Endometrium (tissue), 2 donors: Measurements from ENCODE around the gene EYS.
"Not testable (repeated sequence)": the region's sequence is repeated elsewhere in the genome, so short reads cannot be mapped to it uniquely, and the experiment has no call there.

Experiments
- FAIRE-seq: peaks from 2 replicates; lab custom pipeline; 2012; peaks lifted over from hg19 to GRCh38; lab: Jason Lieb, UNC
- donor health status: control.
- donor health status: control.

The EYS gene

GRCh38 chr6:64589961-64590360, 1117.1 kb downstream of the EYS start:
- no peak for FAIRE-seq

GRCh38 chr6:64580346-64580745, 1126.7 kb downstream of the EYS start:
- no peak for FAIRE-seq

DNA sequence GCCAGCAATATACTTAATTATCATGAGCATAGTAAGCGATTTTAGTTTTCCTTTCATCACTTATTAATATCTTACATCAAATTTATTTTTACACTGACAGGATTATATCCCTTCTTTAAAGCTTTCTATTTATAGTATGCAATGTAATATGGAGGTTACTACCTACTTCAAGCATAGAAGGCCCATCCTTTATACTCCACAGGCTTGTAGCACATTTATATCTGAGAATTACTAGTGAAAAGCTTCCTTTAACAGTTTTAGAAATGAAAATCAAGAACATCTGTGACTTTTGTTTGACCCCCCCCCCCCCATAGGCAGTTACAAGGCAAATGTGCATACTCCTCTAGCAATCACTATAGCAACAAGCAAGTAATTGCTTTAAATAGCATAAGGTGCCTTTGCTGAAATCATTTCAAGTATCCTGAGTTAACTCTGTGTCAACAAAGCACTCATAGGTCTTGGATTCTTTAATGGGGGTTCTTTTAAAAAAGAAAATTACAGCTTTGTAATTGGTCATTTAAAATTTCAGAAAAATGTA, 1153.7 kb downstream of the EYS start:
- no peak for FAIRE-seq

DNA sequence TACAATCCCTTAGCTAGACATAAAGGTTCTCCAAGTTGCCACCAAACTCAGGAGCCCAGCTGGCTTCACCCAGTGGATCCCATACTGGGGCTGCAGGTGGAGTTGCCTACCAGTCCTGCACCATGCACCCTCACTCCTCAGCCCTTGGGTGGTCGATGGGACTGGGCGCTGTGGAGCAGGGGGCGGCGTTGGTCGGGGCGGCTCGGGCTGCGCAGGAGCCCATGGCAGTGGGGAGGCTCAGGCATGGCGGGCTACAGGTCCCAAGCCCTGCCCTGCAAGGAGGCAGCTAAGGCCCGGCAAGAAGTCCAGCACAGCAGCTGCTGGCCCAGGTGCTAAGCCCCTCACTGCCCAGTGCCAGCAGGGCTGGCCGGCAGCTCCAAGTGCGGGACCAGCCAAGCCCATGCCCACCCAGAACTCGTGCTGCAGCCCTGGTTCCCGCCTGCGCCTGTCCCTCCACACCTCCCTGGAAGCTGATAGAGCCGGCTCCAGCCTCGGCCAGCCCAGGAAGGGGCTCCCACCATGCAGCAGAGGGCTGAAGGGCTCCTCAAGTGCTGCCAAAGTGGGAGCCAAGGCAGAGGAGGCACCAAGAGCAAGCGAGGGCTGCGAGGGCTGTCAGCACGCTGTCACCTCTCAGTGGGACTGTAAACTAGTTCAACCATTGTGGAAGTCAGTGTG, 1159.3 kb downstream of the EYS start:
- no peak for FAIRE-seq

- no peak for FAIRE-seq
Observed at GRCh38 chr6:64539917-64540316, 1167.1 kb downstream of the EYS start.

DNA sequence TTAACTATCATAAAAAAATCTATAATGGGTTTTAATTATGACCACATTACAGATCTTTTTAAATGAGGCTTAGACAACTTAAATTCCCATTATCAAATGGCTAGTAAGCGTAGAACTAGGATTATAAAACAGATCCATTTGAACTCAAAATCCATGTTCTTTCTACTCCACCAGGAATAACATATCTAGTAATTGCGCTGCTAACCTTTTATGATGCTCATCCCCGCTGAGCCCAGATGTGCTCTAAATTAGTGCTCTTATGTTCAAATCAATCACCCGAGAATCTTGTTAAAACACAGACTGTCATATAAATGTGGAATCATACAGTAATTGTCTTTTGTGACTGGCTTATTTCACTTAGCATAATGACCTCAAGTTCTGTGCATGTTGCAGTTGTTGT, 1168.3 kb downstream of the EYS start:
- FAIRE-seq, result no peak

DNA sequence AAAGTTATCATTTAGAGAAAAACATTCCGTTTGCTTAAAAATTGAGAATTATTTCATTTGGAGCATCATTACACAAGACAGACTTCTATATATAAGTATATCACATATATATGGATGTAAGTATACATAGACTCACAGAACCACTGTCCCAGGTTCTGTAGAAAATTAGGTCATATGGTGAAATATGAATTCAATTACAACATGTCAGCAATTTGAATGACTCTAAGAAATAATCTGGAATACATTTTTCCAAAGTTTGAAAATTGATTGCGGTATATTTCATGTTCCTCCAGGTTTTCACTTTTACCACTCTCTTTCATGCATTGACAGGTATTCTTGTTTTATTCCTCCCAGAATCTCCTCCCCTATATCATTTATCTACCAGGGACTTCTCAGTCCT, 1179.1 kb downstream of the EYS start:
- no peak for FAIRE-seq

- FAIRE-seq, result no peak
Observed at GRCh38 chr6:64522859-64523258, 1184.2 kb downstream of the EYS start.

DNA sequence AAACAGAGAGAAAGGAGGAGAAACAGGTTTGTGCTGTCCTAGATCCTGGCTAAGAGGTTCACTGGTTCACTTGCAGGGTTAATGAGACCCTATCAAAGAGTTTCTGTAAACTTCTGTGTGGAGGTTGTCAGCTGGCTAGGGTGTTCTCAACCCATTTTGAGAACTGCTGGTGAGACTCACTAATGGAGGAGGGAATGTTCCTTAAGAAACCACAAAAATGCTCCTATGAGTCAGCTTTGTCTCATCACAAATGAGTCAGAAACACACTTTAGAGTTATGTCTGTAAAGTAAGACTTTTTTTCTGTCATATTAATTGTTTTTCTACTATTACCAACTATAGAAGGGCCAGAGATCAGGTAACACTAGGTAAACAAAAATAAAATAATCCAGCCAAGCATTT, 1187.0 kb downstream of the EYS start:
- no peak for FAIRE-seq

- FAIRE-seq, result no peak
Observed at GRCh38 chr6:64516393-64516792, 1190.6 kb downstream of the EYS start.

DNA sequence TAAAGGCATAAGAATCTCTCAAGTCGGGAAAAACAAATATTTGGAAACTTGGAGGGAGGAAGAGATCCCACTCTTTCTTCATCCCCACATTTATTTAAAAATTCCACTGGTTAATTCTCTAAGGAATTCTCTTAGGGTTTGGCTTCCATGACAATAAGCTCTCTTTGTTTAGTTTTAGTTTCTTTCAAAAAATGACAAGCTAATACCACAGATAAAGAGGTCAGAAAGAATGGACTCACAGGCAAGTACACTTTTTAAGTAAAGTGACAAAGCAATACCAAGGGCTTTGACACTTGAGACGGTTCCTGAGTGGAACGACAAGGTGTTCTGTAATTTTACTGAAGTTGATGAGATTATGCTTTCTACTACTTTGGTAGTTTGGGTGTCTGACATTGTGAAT, 1199.4 kb downstream of the EYS start:
- FAIRE-seq, result no peak

DNA sequence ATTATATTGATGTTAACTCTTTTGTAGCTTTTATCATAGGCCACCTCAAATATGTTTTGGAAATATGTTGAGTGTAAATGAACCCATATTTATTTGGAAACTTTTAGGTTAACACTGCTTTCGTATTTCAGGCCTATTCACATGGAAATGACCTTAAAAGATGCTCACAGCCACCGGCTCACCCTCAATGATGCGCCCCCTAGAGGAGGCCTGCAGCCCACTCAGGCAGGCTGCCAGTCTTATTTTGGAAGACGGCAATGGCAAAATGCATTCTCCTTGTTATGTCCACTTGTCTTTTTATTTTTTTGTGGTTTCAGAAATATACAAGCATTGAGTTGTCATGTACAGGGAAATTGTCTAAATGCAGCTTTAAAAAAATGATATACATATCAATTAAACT, 1201.7 kb downstream of the EYS start:
- no peak for FAIRE-seq

DNA sequence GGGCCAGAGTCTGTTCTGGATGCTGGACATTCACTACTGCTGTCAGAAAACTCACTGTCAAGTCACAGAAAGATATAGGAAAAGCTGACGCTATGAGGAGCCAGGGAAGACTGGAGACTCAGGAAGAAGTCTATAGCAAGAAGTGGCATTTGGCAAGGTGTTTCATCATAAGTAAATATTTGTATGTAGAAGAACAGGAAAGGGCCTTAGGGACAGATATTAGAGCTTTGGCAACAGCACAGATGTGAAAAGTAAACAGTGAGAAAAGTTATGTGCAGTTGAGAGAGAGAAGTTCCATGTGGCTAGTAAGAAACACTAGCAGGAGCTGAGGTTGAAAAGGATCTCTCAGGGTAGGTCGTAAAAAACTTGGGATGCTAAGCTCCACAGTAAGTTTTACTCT, 1202.5 kb downstream of the EYS start:
- no peak for FAIRE-seq

DNA sequence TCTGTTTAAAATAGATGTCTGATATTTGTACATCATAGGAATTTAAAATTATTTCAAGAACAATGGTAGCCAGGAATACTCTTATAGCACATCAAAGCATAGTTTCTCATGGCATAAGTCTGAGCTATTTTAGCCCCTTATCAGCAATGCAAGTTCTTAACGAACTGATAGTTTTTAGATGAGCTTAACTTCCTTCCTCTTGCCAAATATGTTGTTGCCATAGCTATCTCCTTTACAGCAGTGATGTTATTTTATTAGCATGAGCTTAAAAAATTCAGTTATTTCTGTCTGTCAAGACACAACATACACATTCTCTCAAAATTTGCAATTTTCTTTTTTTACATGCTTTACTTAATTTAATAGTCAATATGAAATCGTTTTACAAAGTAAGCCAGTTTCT, 1204.2 kb downstream of the EYS start:
- FAIRE-seq, result no peak

DNA sequence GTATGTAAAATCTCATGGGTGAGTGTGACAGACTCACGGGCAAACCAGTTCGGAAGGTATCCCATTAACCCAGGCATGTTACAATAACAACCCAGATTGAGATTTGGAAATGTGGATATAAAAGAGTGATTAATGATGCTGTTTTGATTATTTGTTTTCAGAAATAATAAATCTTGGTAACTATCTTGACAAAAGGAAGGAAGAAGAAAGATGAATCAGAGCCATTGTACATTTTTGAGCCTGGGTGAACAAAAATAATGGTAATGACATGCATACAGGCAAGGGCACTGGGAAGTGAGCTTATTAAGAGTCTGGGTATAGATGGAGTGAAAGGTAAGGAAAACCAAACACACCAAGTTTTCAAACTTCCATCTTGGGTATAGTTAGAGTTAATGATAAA, 1209.4 kb downstream of the EYS start:
- FAIRE-seq, result no peak

DNA sequence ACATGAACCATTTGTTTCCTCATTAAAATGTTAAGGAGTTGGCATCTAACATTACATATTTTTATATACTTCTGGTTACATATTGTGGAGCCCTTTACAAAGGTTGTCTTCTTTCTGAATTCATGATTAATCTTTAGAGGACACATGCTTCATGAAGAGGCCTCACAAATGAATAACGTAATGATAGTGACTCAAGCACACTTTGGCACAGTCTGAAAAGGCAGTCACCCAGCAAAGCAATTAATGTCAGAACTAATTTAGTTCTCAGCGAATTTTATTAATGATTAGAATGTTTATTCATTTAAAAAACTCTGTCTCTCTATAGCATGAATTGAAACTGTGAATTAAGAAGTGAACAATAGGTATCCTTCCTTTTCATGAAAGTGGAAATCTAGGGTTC, 1217.3 kb downstream of the EYS start:
- no peak for FAIRE-seq

DNA sequence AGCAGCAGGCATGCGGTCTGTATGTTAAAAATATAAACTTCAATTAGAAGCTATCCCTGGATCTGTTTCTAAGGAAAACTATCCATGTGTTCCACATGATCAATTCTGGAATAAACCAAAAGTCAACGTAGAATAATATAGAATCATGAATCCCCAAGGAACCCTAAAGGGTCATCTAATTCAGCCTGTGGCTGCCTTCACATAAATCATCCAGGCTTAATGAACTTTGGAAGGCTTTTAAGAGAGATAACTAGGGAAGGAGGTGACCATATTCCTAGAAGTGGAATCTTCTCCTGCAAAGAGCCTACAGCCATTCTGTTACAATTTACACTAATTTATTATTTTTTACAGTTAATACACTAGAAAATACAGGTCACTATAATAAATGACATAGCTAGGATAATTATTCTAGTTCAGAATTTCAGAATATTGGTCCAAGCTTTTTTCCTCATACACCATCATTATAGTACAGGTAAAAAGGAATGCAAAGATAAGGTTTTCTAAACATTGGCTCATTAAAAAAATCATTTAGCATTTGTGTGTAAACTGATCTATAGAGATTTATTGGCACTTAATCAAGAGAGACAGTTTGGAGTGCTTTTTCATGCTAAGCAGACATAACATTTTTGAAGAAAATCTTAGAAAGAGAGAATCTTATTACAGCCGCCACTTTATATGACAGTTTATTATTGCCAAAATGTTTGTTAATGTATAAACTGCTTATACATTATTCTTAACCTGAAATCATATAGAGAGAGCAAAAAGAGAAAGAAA, 1220.3 kb downstream of the EYS start:
- no peak for FAIRE-seq

DNA sequence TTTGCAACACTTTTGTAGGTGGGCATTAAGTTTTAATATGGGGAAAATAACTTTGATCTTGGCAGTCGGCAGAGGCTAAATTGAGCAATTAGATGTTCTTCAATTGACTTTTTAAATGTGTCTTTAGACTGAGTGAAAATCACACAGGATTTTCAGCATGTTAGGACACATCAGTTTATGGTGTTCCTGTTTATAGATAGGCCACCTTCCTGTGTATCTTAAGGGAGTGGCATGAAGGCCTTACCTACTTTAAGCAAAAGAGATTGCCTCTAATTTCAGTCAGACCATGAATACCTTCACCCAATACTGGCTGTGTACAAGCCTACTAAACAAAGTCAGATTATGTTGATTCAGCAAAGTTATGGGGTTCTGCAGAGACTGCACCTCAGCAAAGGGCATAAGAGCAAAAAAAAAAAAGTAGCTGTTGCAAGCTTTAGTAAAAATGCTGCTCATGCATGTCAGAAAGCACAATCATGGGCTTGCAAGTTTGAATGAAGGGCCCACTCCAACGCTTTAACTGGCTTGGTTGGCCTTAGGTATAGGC, 1223.0 kb downstream of the EYS start:
- no peak for FAIRE-seq

DNA sequence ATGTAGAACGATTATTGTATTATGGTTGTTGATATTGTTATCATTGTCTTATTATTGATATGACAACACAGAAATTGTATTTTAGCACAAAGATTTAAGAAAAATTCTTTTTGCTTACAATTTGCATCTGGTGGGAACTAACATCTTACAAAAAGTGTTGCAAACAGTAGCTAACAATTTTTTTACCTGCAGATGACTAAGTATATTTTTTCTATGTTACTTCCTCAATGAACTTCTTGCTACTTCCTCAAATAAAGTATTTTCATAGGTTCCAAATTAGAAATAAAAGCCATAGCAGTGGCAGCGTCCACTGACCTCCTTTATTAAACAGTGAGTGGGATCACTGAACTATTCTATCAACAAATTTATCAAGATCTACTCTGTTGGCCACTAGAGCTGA, 1224.4 kb downstream of the EYS start:
- no peak for FAIRE-seq

GRCh38 chr6:64479134-64479533, 1227.9 kb downstream of the EYS start:
- FAIRE-seq, result no peak

GRCh38 chr6:64477391-64477790, 1229.6 kb downstream of the EYS start:
- no peak for FAIRE-seq

GRCh38 chr6:64476935-64477334, 1230.1 kb downstream of the EYS start:
- no peak for FAIRE-seq

GRCh38 chr6:64469405-64469804, 1237.6 kb downstream of the EYS start:
- not testable (repeated sequence) for FAIRE-seq
